Epithelial cell of proximal tubule (primary cell): ENCODE data around the gene ITGA2. TPM values are rescaled to one million over a fixed set of nuclear protein-coding genes. Genes with fewer than 3 reads are reported as not detected.

Experiments used
- DNase-seq: peaks from one replicate; pipeline ENCODE4 v3.0.0-alpha.2; 2011; ENCODE audit warnings: low read depth
- H3K4me3 ChIP-seq: 2 replicates; pipeline ENCODE4 v1.5.1; 2011; ENCODE audit warnings: low read depth, mild to moderate bottlenecking, low read length
- CTCF ChIP-seq: conservative IDR thresholded peaks from 2 replicates; pipeline ENCODE4 v1.5.1; 2012; ENCODE audit warnings: low read depth, mild to moderate bottlenecking, low read length
- total RNA-seq: library from RNA; depleted of rRNA; stranded (reverse); fragments of >200 nt; gene quantifications from 2 replicates; pipeline ENCODE4 v1.2.3, GENCODE V29; 2015

Gene ITGA2
- total RNA-seq, 1 donor from 2014 or later, result 28.1 TPM

GRCh38 chr5:53017383-53017782, 28.2 kb downstream of the ITGA2 start:
- TF ChIP-seq CTCF, result no peak

GRCh38 chr5:53017794-53018391, 28.7 kb downstream of the ITGA2 start:
- no peak overlapping the region for H3K4me3 ChIP-seq
- DNase-seq, result no peak
- TF ChIP-seq CTCF, result no peak

More at GRCh38 chr5:53017383-53017782, 28.2 kb downstream of the ITGA2 start:
- H3K4me3 ChIP-seq, result no peak overlapping the region
- no peak for DNase-seq

- TF ChIP-seq CTCF, result no peak
- no peak overlapping the region for H3K4me3 ChIP-seq
- DNase-seq, result no peak
Observed at GRCh38 chr5:53019320-53019719, 30.2 kb downstream of the ITGA2 start.

- DNase-seq, result no peak
- no peak for TF ChIP-seq CTCF
- H3K4me3 ChIP-seq, result no peak overlapping the region
Observed at GRCh38 chr5:53022930-53023511, 33.9 kb downstream of the ITGA2 start.

GRCh38 chr5:53023969-53024368, 34.8 kb downstream of the ITGA2 start:
- no peak for DNase-seq
- no peak overlapping the region for H3K4me3 ChIP-seq
- no peak for TF ChIP-seq CTCF

- TF ChIP-seq CTCF, result no peak
- DNase-seq, result no peak
Observed at GRCh38 chr5:53024535-53024934, 35.4 kb downstream of the ITGA2 start.

GRCh38 chr5:53025487-53025886, 36.3 kb downstream of the ITGA2 start:
- no peak overlapping the region for H3K4me3 ChIP-seq
- DNase-seq, result no peak
- TF ChIP-seq CTCF, result no peak

More at GRCh38 chr5:53024535-53024934, 35.4 kb downstream of the ITGA2 start:
- no peak overlapping the region for H3K4me3 ChIP-seq
